ENCODE results near the gene JARID2.

Gene JARID2

DNA sequence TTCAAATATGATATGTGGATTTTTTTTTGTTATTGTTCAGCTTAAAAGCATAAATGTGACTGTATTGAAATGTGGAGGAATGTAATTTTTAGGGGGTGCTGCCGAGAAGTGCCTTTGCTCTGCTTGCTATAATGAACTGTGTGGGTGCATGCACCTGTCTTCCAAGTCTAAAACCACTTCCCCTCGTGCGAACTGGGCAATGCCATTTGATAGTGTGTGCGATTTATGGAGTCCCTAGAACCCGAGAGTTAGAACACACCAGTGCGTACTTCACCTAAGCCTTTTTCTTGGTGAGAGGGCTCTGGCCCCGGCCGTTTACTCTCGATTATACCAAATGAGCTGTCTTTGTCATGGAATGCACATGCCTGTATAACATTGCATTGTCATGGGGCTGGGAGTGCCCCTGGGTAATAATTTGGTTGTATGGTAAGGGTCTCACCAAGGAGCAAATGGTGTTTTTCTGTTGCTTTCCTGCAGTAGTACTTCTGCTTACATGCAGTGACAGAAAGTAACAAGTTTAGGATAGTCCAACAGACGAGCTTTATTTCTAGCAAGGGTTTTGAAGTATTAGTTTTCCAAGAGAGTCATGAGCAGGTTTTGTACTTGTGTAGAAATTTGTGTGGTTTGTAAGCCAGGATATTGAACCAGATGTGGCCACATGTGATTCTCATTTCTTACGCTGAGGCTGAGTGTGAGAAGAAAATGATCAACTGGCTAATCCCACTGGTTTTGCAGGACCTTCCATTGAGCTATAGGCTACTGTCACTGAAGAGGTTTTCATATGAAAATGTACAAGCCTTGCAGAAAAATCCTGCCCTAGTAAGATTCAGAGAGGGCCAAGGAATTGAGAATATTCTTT, 244.6 kb downstream of the JARID2 start:
- Histone ChIP-seq H3K9me3 (ENCODE audit: severe bottlenecking) (no peaks in the 10 kb centered on the region), H3K36me3 (peaks cover 26% of the 10 kb centered on the region), H3K4me3 (ENCODE audit: low read depth, low read length) (no peak overlapping the region), H3K27ac (no peak overlapping the region), H3K27me3 (ENCODE audit: insufficient read depth, low read depth, severe bottlenecking) (no peaks in the 10 kb centered on the region)
- DNase-seq: no peak
- TF ChIP-seq, protein P1, sequence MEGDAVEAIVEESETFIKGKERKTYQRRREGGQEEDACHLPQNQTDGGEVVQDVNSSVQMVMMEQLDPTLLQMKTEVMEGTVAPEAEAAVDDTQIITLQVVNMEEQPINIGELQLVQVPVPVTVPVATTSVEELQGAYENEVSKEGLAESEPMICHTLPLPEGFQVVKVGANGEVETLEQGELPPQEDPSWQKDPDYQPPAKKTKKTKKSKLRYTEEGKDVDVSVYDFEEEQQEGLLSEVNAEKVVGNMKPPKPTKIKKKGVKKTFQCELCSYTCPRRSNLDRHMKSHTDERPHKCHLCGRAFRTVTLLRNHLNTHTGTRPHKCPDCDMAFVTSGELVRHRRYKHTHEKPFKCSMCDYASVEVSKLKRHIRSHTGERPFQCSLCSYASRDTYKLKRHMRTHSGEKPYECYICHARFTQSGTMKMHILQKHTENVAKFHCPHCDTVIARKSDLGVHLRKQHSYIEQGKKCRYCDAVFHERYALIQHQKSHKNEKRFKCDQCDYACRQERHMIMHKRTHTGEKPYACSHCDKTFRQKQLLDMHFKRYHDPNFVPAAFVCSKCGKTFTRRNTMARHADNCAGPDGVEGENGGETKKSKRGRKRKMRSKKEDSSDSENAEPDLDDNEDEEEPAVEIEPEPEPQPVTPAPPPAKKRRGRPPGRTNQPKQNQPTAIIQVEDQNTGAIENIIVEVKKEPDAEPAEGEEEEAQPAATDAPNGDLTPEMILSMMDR (IDR thresholded peaks at IDR 0.05; ENCODE audit: low read depth, low read length): no peak

DNA sequence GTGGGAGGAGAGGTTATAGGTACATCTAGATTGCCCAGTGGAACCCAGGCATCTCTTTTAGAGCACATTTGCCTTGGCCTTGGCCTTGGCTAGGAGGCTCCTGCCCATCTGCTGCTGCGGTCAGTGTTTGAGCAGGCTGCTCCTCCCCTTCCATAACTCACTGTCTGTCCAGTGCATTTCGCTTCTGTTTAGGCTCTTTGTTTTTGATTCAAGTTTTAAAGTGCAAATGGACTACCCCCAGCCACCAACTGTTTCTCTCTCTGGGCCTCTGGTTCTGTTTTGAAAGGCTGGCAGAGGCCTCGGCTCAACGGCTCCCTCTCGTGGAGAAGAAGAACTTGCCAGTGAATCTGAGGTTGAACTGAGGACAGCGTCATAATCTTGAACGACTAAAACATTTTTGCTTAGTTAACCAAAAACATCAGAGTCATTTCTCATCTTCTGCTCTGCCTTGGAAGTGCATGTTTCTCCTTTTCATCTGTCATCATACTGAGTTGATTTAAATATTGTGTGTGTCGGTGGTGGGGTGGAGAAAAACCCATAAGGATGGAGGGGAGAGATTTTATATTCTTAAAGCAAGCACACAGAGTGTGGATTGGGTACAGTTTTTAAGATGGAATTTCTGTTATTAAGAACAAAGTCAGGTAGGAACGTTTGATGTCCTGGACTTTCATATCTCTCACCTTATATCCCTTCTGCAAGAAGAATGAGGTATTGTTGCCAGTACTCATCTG, 245.6 kb downstream of the JARID2 start:
- TF ChIP-seq, protein P1 (IDR thresholded peaks at IDR 0.05; ENCODE audit: low read depth, low read length): peak; percentile 97
- peaks cover 36% of the 10 kb centered on the region for H3K36me3 ChIP-seq
- H3K27me3 ChIP-seq (ENCODE audit: insufficient read depth, low read depth, severe bottlenecking): no peaks in the 10 kb centered on the region
- no peak overlapping the region for H3K27ac ChIP-seq
- H3K9me3 ChIP-seq (ENCODE audit: severe bottlenecking): no peaks in the 10 kb centered on the region
- H3K4me3 ChIP-seq (ENCODE audit: low read depth, low read length): no peak overlapping the region
- peak; percentile 81 for DNase-seq

DNA sequence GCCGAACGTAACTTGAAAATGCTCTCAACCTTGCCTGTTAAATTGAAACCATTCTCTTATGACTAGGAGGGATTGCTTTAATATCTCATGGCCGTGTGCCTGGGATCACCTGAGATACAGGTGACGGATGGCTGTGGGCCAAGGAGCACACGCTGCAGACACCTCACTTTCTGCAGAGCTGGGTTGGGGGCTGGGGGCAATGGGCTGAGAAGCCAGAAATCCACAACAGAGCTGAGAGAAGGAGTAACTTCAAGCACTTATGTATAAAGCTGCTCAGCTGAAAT, 246.1 kb downstream of the JARID2 start:
- DNase-seq: no peak
- H3K36me3 ChIP-seq: peaks cover 41% of the 10 kb centered on the region
- no peak overlapping the region for H3K27ac ChIP-seq
- no peak overlapping the region for H3K4me3 ChIP-seq (ENCODE audit: low read depth, low read length)
- no peaks in the 10 kb centered on the region for H3K9me3 ChIP-seq (ENCODE audit: severe bottlenecking)
- TF ChIP-seq, protein P1 (IDR thresholded peaks at IDR 0.05; ENCODE audit: low read depth, low read length): no peak
- H3K27me3 ChIP-seq (ENCODE audit: insufficient read depth, low read depth, severe bottlenecking): no peaks in the 10 kb centered on the region

DNA sequence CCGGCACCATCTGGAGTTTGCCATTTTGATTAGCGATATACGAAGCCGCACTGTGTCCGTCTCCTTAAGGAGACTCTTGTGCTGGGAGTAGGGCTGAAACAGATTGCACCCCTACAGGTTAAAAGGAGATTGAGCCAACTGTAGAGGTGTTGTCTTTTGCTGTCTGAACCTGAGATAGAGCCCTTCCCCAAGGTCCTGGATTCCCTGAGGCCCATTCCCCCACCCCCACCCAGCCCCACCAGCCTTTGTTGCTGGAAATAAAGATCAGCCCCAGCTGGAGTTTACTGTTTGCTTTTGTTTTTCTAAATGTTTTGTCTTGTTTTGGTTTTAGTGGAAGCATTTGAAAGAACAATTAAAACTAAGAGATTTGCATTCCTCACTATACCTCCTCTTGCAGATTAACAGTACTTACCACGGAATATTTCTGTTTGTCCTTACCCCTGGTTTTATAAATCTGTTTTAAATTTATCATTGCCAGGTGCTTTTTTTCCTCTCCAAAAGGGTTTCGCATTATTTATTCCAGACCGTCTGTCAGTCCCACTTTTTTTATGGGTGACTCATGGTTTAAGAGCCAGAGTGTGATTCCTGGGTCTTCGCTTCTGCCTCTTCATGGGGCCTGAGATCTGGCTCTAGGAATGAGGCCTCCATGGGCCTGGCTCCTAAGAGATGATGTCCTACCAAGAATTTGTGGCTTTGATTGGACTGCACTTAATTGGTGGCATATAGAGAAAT, 247.7 kb downstream of the JARID2 start:
- TF ChIP-seq, protein P1 (IDR thresholded peaks at IDR 0.05; ENCODE audit: low read depth, low read length): peak; percentile 8; the same call in 1 of the 2 replicates
- Histone ChIP-seq H3K4me3 (ENCODE audit: low read depth, low read length) (no peak overlapping the region), H3K27me3 (ENCODE audit: insufficient read depth, low read depth, severe bottlenecking) (no peaks in the 10 kb centered on the region), H3K36me3 (peaks cover 45% of the 10 kb centered on the region), H3K27ac (peak overlapping the region; percentile 26; the same call in 1 of the 2 replicates), H3K9me3 (ENCODE audit: severe bottlenecking) (no peaks in the 10 kb centered on the region)
- DNase-seq: no peak

DNA sequence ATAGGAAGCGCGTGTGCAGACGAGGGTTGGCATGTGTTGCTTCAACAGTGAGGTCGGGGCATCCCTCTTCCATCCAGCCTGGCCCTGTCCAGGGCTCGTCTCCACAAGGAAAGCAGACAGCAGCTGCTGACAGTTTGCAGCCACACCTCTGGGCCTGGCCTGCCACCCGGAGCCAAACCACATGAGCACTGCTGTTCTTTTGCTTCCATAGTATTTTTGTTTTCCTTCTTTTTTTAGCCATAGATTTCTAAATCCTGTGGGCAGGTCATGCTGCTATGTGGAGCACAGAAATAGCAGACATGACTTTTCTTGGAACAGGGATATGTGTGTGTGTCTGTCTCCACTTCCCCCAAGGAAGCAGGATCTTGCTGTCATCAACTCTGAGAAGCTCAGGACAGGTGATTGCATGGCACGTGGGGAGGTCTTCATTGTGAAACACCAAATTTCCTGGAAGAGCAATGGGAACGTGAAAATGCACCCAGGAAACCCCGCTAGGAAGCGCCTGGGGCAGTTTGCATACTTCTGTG, 249.6 kb downstream of the JARID2 start:
- TF ChIP-seq, protein P1 (IDR thresholded peaks at IDR 0.05; ENCODE audit: low read depth, low read length): no peak
- H3K9me3 ChIP-seq (ENCODE audit: severe bottlenecking): no peaks in the 10 kb centered on the region
- no peak for DNase-seq
- H3K36me3 ChIP-seq: peaks cover 42% of the 10 kb centered on the region
- H3K27ac ChIP-seq: no peak overlapping the region
- no peaks in the 10 kb centered on the region for H3K27me3 ChIP-seq (ENCODE audit: insufficient read depth, low read depth, severe bottlenecking)
- H3K4me3 ChIP-seq (ENCODE audit: low read depth, low read length): no peak overlapping the region
